ENCODE data around the gene IL20. TPM values are rescaled to one million over a fixed set of nuclear protein-coding genes. Genes with fewer than 3 reads are reported as not detected.
"Not testable (repeated sequence)": the region's sequence is repeated elsewhere in the genome, so short reads cannot be mapped to it uniquely, and the experiment has no call there.

IL20 gene
- polyA plus RNA-seq, 3 donors = not detected

DNA sequence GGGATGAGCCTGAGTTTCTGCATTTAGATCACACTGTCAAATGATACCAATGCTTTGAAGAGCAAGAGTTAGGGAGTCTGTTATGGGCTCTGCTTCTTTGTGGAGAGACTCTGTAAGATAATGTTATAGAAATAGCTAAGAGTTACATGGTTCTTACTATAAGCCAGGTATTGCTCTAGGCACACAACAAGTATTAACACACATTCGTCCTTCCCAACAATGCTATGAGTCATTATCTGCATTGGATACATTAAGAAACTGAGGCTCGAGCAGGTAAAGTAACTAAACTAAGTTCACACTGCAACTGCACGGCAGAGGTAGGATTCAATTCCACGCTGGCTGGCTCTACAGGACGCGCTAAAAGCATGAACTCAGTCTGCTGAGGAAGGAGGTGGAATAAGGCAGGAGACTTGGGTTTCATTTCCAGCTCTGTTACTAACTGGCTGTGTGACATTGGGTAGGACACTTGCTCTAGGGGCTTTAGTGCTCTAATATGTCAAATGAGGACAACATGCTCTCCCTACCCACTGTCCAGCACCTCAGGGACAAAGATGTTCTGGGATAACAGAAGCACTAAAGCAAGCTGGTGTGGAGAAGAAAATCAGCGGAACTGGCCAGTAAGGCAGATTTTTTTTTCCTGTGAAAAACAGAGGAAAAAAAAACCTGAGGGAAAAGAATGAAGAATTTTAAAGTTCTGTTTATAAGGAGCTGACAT lies 23.7 kb upstream of the IL20 start:
- DNase-seq (ENCODE audit: low read depth in 3 of 3, low spot score in 2 of 3) = no peak

DNA sequence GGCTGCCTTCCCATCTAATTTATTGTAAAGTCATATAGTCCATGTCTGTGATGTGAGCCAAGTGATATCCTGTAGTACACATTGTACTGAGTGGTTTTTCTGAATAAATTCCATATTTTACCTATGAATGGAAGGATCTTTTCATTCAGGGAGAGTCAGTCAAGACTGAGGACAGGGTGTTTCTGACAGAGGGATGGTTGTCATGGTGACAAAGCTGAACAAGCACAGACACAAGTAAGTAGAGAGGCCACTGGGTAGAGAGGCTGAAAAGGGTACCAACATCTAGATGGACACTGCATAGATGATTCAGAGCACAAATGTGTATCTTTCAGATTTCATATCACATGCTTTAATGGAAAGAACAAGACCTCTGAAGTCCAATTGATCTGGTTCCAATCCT lies 22.6 kb upstream of the IL20 start:
- no peak for DNase-seq (ENCODE audit: low read depth in 3 of 3, low spot score in 2 of 3)

DNA sequence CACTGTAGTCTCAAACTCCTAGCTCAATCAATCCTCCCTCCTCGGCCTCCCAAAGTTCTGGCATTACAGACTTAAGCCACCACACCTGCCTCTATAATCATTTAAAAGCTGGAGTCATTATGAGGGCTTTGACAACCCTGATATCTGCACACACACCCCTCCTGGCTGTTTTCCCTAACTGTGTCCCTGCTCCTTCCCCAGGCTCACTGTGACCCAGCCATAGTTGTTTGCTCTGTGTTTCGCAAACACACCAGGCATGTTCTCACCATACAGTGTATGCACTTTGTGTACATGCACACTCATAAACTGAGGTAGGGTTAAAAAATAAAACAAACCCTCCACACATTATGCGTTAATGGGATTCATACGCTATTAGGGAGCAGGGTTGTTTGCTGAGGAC lies 21.8 kb upstream of the IL20 start:
- DNase-seq (ENCODE audit: low read depth in 3 of 3, low spot score in 2 of 3) = no peak

DNA sequence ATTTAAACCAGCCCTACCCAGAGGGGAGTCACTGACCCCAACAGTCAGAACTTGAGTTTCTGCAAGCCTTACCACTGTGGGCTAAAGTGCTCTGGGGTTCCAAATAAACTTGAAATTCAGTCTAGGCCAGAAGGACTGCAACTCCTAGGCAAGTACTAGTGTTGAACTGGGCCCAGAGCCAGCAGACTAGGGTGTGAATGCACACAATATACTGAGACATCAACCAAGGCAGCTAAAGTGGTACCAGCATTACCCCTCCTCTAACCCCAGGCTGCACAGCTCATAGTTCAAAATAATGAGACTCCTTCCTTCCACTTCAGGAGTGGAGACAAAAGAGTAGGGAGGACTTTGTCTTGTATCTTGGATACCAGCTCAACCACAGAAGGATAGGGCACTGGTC lies 18.9 kb upstream of the IL20 start:
- DNase-seq (ENCODE audit: low read depth in 3 of 3, low spot score in 2 of 3) = no peak

GRCh38 chr1:206847337-206847834 lies 18.0 kb upstream of the IL20 start:
- no peak for DNase-seq (ENCODE audit: low read depth in 3 of 3, low spot score in 2 of 3)

GRCh38 chr1:206847946-206848345 lies 17.5 kb upstream of the IL20 start:
- no peak for DNase-seq (ENCODE audit: low read depth in 3 of 3, low spot score in 2 of 3)

DNA sequence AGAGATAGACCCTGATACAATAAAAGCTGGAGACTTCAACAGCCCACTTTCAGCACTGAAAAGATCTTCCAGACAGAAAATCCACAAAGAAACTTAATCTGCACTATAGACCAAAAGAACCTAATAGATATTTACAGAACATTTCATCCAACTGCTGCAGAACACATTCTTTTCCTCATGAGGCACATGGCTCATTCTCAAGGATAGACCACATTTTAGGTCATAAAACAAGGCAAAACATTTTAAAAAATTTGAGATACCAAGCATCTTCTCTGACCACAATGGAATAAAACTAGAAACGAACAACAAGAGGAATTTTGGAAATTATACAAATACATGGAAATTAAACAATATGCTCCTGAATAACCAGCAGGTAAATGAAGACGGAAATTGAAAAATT lies 15.0 kb upstream of the IL20 start:
- no peak for DNase-seq (ENCODE audit: low read depth in 3 of 3, low spot score in 2 of 3)

GRCh38 chr1:206851341-206852010 lies 13.9 kb upstream of the IL20 start:
- DNase-seq (ENCODE audit: low read depth in 3 of 3, low spot score in 2 of 3) = no peak

- not testable (repeated sequence) for DNase-seq (ENCODE audit: low read depth in 3 of 3, low spot score in 2 of 3)
Observed at GRCh38 chr1:206852662-206853061, 12.8 kb upstream of the IL20 start.

DNA sequence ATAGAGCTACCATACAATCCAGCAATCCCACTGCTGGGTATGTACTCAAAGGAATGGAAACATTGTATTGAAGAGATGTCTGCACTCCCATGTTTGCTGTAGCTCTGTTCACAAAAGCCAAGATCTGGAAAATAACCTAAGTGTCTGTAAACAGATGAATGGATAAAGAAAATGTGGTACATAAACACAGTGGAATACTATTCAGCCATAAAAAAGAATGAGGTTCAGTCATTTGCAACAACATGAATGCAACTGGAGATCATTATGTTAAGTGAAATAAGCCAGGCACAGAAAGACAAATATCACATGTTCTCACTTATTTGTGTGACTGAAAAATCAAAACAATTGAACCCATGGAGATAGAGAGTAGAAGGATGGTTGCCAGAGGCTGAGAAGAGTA lies 11.7 kb upstream of the IL20 start:
- not testable (repeated sequence) for DNase-seq (ENCODE audit: low read depth in 3 of 3, low spot score in 2 of 3)

DNA sequence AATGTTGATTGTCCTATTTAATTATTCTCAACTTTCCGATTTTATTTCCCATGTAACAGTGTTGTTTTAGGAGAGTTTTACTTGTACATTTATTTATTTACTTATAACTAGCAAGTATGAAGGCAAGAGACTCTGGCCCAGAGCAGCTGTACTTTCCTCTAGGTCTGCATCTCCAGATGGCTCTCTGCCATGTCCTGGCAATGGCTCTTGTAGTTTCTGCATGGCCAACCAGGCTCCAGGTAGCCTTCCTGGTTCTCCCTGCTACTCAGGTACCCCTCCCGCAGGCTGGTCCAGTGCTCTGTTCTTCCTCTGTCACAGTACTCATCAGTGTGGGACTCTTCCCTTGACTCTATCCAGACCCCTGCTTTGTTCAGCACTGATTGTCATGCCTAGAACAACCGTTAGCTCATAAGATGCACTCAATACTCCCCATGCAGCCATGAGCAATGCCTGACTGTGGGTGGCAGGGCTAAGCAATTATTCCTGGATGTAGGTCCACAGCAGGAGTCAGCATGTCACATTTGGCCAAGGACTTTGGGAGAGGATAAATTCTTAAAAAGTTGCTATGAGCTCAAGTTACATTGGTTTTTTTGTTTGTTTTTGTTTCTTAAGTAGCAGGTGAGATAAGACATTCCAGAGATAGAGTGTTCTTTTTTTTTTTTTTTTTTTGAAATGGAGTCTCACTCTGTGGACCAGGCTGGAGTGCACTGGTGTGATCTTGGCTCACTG lies 10.9 kb upstream of the IL20 start:
- DNase-seq (ENCODE audit: low read depth in 3 of 3, low spot score in 2 of 3) = no peak

GRCh38 chr1:206855859-206856258 lies 9.6 kb upstream of the IL20 start:
- DNase-seq (ENCODE audit: low read depth in 3 of 3, low spot score in 2 of 3) = no peak

- DNase-seq (ENCODE audit: low read depth in 3 of 3, low spot score in 2 of 3) = no peak
Observed at GRCh38 chr1:206856674-206857464, 8.6 kb upstream of the IL20 start.

GRCh38 chr1:206859082-206859521 lies 6.3 kb upstream of the IL20 start:
- no peak for DNase-seq (ENCODE audit: low read depth in 3 of 3, low spot score in 2 of 3)

DNA sequence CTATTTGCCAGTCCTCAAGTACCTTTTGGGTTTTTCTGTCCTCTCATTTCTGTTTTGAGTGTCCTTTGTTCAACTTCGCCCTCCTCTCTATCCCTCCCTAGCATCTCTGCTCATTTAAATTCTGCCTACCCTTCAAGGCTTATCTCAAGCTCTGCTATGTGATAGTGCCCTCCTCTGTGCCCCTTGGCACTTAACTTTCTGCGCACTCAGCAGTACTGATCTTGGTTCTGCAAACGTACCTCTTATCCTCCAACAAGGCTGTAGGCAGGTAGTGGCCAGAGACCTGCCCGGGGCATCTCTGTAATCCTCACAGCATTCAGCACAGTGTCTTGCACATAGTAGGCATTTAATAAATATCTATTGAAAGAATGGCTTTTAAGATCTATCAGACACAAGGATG lies 5.3 kb upstream of the IL20 start:
- DNase-seq (ENCODE audit: low read depth in 3 of 3, low spot score in 2 of 3) = no peak

GRCh38 chr1:206863266-206863665 lies 2.2 kb upstream of the IL20 start:
- no peak for DNase-seq (ENCODE audit: low read depth in 3 of 3, low spot score in 2 of 3)

DNA sequence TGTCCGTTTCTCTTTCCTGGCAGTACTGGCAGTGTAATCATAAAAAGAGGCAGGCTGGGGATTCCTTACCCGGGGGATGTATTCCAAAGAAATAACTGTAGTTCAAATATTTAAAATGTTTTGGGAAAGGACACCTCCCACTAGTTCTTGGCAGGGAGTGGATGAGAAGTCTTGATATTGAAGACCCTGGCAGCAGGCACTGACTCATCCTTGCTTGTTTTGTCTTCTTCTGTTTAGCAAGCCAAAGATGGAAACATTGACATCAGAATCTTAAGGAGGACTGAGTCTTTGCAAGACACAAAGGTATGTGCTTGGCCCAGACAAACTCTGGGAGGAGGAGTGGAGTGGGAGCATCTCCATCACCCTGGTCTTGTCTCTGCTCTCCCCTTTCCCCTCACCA lies 639 bp downstream of the IL20 start:
- DNase-seq (ENCODE audit: low read depth in 3 of 3, low spot score in 2 of 3) = no peak

- no peak for DNase-seq (ENCODE audit: low read depth in 3 of 3, low spot score in 2 of 3)
Observed at GRCh38 chr1:206867239-206867638, 1.8 kb downstream of the IL20 start.

- no peak for DNase-seq (ENCODE audit: low read depth in 3 of 3, low spot score in 2 of 3)
Observed at GRCh38 chr1:206867716-206868115, 2.3 kb downstream of the IL20 start.

- DNase-seq (ENCODE audit: low read depth in 3 of 3, low spot score in 2 of 3) = no peak
Observed at GRCh38 chr1:206868264-206868663, 2.8 kb downstream of the IL20 start.

- DNase-seq (ENCODE audit: low read depth in 3 of 3, low spot score in 2 of 3) = no peak
Observed at GRCh38 chr1:206872139-206872538, 6.7 kb downstream of the IL20 start.

Data from right renal cortex interstitium (tissue), 3 donors.